HG02884 (cell line): Measurements from ENCODE around the gene LITAFD.
"Not testable (repeated sequence)": the region's sequence is repeated elsewhere in the genome, so short reads cannot be mapped to it uniquely, and the experiment has no call there.

ENCODE experiments used
- ATAC-seq: cut with Tn5 transposase; IDR thresholded peaks from one replicate; pipeline ENCODE4 v1.9.1; 2021; ENCODE audit warnings: mild to moderate bottlenecking, moderate library complexity; ENCODE audit not compliant: unreplicated experiment

LITAFD gene

GRCh38 chr16:8893976-8894690 lies 12.0 kb downstream of the LITAFD start:
- no peak for ATAC-seq

- ATAC-seq: no peak
Measured at GRCh38 chr16:8894736-8895334, 12.7 kb downstream of the LITAFD start.

- ATAC-seq: no peak
Measured at GRCh38 chr16:8898660-8899318, 16.6 kb downstream of the LITAFD start.

GRCh38 chr16:8899709-8900317 lies 17.7 kb downstream of the LITAFD start:
- no peak for ATAC-seq

GRCh38 chr16:8900343-8900742 lies 18.2 kb downstream of the LITAFD start:
- ATAC-seq: no peak

- no peak for ATAC-seq
Measured at GRCh38 chr16:8901320-8901861, 19.2 kb downstream of the LITAFD start.

- ATAC-seq: no peak
Measured at GRCh38 chr16:8903004-8903403, 20.9 kb downstream of the LITAFD start.

GRCh38 chr16:8904018-8904430 lies 21.9 kb downstream of the LITAFD start:
- no peak for ATAC-seq

- ATAC-seq: no peak
Measured at GRCh38 chr16:8905168-8905762, 23.1 kb downstream of the LITAFD start.

GRCh38 chr16:8905795-8906591 lies 23.8 kb downstream of the LITAFD start:
- ATAC-seq: no peak

GRCh38 chr16:8907096-8907495 lies 24.9 kb downstream of the LITAFD start:
- no peak for ATAC-seq

GRCh38 chr16:8908810-8909468 lies 26.8 kb downstream of the LITAFD start:
- ATAC-seq: no peak

GRCh38 chr16:8910811-8911210 lies 28.7 kb downstream of the LITAFD start:
- ATAC-seq: no peak

GRCh38 chr16:8912793-8913192 lies 30.6 kb downstream of the LITAFD start:
- no peak for ATAC-seq

- no peak for ATAC-seq
Measured at GRCh38 chr16:8914098-8914497, 31.9 kb downstream of the LITAFD start.

GRCh38 chr16:8915722-8916301 lies 33.7 kb downstream of the LITAFD start:
- ATAC-seq: no peak

- no peak for ATAC-seq
Measured at GRCh38 chr16:8916541-8917225, 34.5 kb downstream of the LITAFD start.

GRCh38 chr16:8917336-8917735 lies 35.2 kb downstream of the LITAFD start:
- ATAC-seq: not testable (repeated sequence)
